GM23338 (cell line): ENCODE results near the gene SYNGR3. TPM values are rescaled to one million over a fixed set of nuclear protein-coding genes. Genes with fewer than 3 reads are reported as not detected.

Experiments used
- ATAC-seq: fragments of 200-7000 bp; cut with Tn5 transposase; 3 replicates; pipeline ENCODE4 v1.9.1; 2020
- DNase-seq: peaks from one replicate; pipeline ENCODE4 v3.0.0-alpha.2; 2015; ENCODE audit warnings: low spot score
- H2AFZ ChIP-seq: fragments of 200-600 bp; sonication (generic); 2 replicates; pipeline ENCODE4 v1.8.0; 2016; ENCODE audit warnings: antibody characterized with exemption, mild to moderate bottlenecking, moderate library complexity
- H3F3A ChIP-seq: fragments of 200-600 bp; sonication (generic); replicated peaks from 2 replicates; pipeline ENCODE4 v1.8.0; 2017; ENCODE audit warnings: antibody characterized with exemption, mixed run types, low read depth
- H3K27ac ChIP-seq: fragments of 200-600 bp; sonication (generic); 2 replicates; pipeline ENCODE4 v1.6.1; 2016; ENCODE audit warnings: low read depth
- H3K27me3 ChIP-seq: fragments of 200-600 bp; sonication (generic); 2 replicates; pipeline ENCODE4 v1.8.0; 2016; ENCODE audit warnings: mild to moderate bottlenecking, mixed run types, moderate library complexity; ENCODE audit not compliant: insufficient read depth
- H3K36me3 ChIP-seq: fragments of 200-600 bp; sonication (generic); 2 replicates; pipeline ENCODE4 v1.8.0; 2016; ENCODE audit warnings: mild to moderate bottlenecking; ENCODE audit not compliant: insufficient read depth
- H3K4me1 ChIP-seq: fragments of 200-600 bp; sonication (generic); 2 replicates; pipeline ENCODE4 v1.8.0; 2016; ENCODE audit warnings: mild to moderate bottlenecking, moderate library complexity; ENCODE audit not compliant: insufficient read depth
- H3K4me2 ChIP-seq: fragments of 200-600 bp; sonication (generic); 2 replicates; pipeline ENCODE4 v1.7.1; 2017; ENCODE audit warnings: mixed run types
- H3K4me3 ChIP-seq: fragments of 200-600 bp; sonication (generic); 2 replicates; pipeline ENCODE4 v1.6.1; 2016; ENCODE audit warnings: mixed run types
- H3K79me2 ChIP-seq: fragments of 200-600 bp; sonication (generic); replicated peaks from 2 replicates; pipeline ENCODE4 v1.8.0; 2017; ENCODE audit warnings: mild to moderate bottlenecking; ENCODE audit not compliant: insufficient read depth
- H3K9me2 ChIP-seq: fragments of 200-600 bp; sonication (generic); 2 replicates; pipeline ENCODE4 v1.8.0; 2017; ENCODE audit not compliant: insufficient read depth
- H4K20me1 ChIP-seq: fragments of 200-600 bp; sonication (generic); replicated peaks from 2 replicates; pipeline ENCODE4 v1.8.0; 2017; ENCODE audit warnings: mild to moderate bottlenecking; ENCODE audit not compliant: insufficient read depth
- H3K27ac Mint-ChIP-seq: 2 replicates; pipeline ENCODE4 v1.8.0; 2020; ENCODE audit warnings: inconsistent platforms, mild to moderate bottlenecking, moderate library complexity, mixed read lengths
- H3K27me3 Mint-ChIP-seq: 3 replicates; pipeline ENCODE4 v1.8.0; 2022; ENCODE audit warnings: low read depth, mild to moderate bottlenecking, moderate library complexity, mixed read lengths, inconsistent platforms; ENCODE audit not compliant: insufficient read depth, poor library complexity
- H3K36me3 Mint-ChIP-seq: 3 replicates; pipeline ENCODE4 v1.8.0; 2021; ENCODE audit warnings: low read depth, mild to moderate bottlenecking, inconsistent platforms, moderate library complexity, mixed read lengths
- H3K4me1 Mint-ChIP-seq: 3 replicates; pipeline ENCODE4 v1.8.0; 2020; ENCODE audit warnings: mild to moderate bottlenecking, inconsistent platforms, mixed read lengths
- H3K4me3 Mint-ChIP-seq: 3 replicates; pipeline ENCODE4 v1.8.0; 2021; ENCODE audit warnings: moderate library complexity, mild to moderate bottlenecking, inconsistent platforms, mixed read lengths
- H3K9me3 Mint-ChIP-seq: 3 replicates; pipeline ENCODE4 v1.8.0; 2020; ENCODE audit warnings: moderate library complexity, mild to moderate bottlenecking, inconsistent platforms, mixed read lengths
- EZH2 ChIP-seq: fragments of 200-600 bp; sonication (generic); IDR thresholded peaks from one replicate; pipeline ENCODE4 v1.8.0; 2017; ENCODE audit warnings: antibody characterized with exemption, mild to moderate bottlenecking, low read depth; ENCODE audit not compliant: unreplicated experiment
- NANOG ChIP-seq: IDR thresholded peaks from 2 replicates; pipeline ENCODE4 v1.6.1; 2016; ENCODE audit warnings: antibody characterized with exemption, borderline replicate concordance
- POLR2AphosphoS5 ChIP-seq: IDR thresholded peaks from 2 replicates; pipeline ENCODE4 v1.6.1; 2016; ENCODE audit warnings: antibody characterized with exemption, low read depth
- REST ChIP-seq: IDR thresholded peaks from one replicate; pipeline ENCODE4 v1.6.1; 2018; ENCODE audit warnings: antibody characterized with exemption; ENCODE audit not compliant: unreplicated experiment
- ZNF331 ChIP-seq: fragments of 250-450 bp; sonication (Bioruptor Pico); IDR thresholded peaks from 2 replicates; pipeline ENCODE4 v1.5.0; 2020; ENCODE audit warnings: low read depth, mild to moderate bottlenecking, moderate library complexity
- polyA plus RNA-seq: library from polyadenylated mRNA; unstranded; fragments of >200 nt; fragmentation: Nextera tagmentation; extraction: Ambion mirVana; gene quantifications from 2 replicates; pipeline ENCODE4 v1.2.1, GENCODE V29; 2016
- total RNA-seq: library from RNA; depleted of rRNA; stranded (reverse); fragments of >200 nt; shearing (Covaris generic); gene quantifications from 2 replicates; pipeline ENCODE4 v1.2.3, GENCODE V29; 2014
- TF ChIP-seq, protein P1 (sequence below): fragments of 250-450 bp; sonication (Bioruptor Pico); IDR thresholded peaks from 2 replicates; pipeline ENCODE4 v1.5.0; 2020; ENCODE audit warnings: mild to moderate bottlenecking, moderate library complexity

Gene SYNGR3
- total and polyA plus RNA-seq, 2 experiments from 2014 or later = 45.4 to 77.7 TPM

- Histone ChIP-seq H3K4me2 (no peak overlapping the region), H4K20me1 (no peaks in the 10 kb centered on the region; the same call in none of the 2 replicates), H3K4me3 (no peak overlapping the region), H2AFZ (no peak overlapping the region), H3K36me3 (no peaks in the 10 kb centered on the region), H3K27me3 (peaks cover 10% of the 10 kb centered on the region), H3F3A (peaks cover 13% of the 10 kb centered on the region; the same call in 1 of the 2 replicates), H3K79me2 (peaks cover 21% of the 10 kb centered on the region), H3K27ac (no peak overlapping the region), H3K9me2 (no peaks in the 10 kb centered on the region), H3K4me1 (peaks cover 18% of the 10 kb centered on the region)
- Mint-ChIP-seq H3K4me1 (peaks cover 15% of the 10 kb centered on the region), H3K27me3 (peaks cover 26% of the 10 kb centered on the region), H3K4me3 (no peak overlapping the region; the same call in 2 of the 3 replicates), H3K27ac (no peak overlapping the region), H3K36me3 (peaks cover 16% of the 10 kb centered on the region), H3K9me3 (peaks cover 3% of the 10 kb centered on the region; the same call in 1 of the 3 replicates)
- no peak for TF ChIP-seq ZNF331
- TF ChIP-seq EZH2 = no peak
- TF ChIP-seq NANOG = no peak
- no peak for TF ChIP-seq REST
- TF ChIP-seq POLR2AphosphoS5 = no peak
- TF ChIP-seq, protein P1, sequence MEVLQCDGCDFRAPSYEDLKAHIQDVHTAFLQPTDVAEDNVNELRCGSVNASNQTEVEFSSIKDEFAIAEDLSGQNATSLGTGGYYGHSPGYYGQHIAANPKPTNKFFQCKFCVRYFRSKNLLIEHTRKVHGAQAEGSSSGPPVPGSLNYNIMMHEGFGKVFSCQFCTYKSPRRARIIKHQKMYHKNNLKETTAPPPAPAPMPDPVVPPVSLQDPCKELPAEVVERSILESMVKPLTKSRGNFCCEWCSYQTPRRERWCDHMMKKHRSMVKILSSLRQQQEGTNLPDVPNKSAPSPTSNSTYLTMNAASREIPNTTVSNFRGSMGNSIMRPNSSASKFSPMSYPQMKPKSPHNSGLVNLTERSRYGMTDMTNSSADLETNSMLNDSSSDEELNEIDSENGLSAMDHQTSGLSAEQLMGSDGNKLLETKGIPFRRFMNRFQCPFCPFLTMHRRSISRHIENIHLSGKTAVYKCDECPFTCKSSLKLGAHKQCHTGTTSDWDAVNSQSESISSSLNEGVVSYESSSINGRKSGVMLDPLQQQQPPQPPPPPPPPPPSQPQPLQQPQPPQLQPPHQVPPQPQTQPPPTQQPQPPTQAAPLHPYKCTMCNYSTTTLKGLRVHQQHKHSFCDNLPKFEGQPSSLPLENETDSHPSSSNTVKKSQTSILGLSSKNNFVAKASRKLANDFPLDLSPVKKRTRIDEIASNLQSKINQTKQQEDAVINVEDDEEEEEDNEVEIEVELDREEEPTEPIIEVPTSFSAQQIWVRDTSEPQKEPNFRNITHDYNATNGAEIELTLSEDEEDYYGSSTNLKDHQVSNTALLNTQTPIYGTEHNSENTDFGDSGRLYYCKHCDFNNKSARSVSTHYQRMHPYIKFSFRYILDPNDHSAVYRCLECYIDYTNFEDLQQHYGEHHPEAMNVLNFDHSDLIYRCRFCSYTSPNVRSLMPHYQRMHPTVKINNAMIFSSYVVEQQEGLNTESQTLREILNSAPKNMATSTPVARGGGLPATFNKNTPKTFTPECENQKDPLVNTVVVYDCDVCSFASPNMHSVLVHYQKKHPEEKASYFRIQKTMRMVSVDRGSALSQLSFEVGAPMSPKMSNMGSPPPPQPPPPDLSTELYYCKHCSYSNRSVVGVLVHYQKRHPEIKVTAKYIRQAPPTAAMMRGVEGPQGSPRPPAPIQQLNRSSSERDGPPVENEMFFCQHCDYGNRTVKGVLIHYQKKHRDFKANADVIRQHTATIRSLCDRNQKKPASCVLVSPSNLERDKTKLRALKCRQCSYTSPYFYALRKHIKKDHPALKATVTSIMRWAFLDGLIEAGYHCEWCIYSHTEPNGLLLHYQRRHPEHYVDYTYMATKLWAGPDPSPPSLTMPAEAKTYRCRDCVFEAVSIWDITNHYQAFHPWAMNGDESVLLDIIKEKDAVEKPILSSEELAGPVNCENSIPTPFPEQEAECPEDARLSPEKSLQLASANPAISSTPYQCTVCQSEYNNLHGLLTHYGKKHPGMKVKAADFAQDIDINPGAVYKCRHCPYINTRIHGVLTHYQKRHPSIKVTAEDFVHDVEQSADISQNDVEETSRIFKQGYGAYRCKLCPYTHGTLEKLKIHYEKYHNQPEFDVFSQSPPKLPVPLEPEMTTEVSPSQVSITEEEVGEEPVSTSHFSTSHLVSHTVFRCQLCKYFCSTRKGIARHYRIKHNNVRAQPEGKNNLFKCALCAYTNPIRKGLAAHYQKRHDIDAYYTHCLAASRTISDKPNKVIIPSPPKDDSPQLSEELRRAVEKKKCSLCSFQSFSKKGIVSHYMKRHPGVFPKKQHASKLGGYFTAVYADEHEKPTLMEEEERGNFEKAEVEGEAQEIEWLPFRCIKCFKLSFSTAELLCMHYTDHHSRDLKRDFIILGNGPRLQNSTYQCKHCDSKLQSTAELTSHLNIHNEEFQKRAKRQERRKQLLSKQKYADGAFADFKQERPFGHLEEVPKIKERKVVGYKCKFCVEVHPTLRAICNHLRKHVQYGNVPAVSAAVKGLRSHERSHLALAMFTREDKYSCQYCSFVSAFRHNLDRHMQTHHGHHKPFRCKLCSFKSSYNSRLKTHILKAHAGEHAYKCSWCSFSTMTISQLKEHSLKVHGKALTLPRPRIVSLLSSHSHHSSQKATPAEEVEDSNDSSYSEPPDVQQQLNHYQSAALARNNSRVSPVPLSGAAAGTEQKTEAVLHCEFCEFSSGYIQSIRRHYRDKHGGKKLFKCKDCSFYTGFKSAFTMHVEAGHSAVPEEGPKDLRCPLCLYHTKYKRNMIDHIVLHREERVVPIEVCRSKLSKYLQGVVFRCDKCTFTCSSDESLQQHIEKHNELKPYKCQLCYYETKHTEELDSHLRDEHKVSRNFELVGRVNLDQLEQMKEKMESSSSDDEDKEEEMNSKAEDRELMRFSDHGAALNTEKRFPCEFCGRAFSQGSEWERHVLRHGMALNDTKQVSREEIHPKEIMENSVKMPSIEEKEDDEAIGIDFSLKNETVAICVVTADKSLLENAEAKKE (CRISPR knock-in tag) = no peak
- DNase-seq (no peak), ATAC-seq (no peak)
These were observed 14.1 kb upstream of the SYNGR3 start for GRCh38 chr16:1975432-1976215.
